NCI-H2029 (cell line): ENCODE data around the gene RHOC.
A peak's percentile ranks its signal among the peaks of the same experiment; 100 is the strongest.

ENCODE experiments used
- DNase-seq: peaks from one replicate; lab custom pipeline; 2025; lab: John Stamatoyannopoulos, UW

The RHOC gene

GRCh38 chr1:112717263-112717873 lies 10.4 kb upstream of the RHOC start:
- DNase-seq: no peak

- peak; percentile 71 for DNase-seq
Measured at GRCh38 chr1:112716133-112716720, 9.3 kb upstream of the RHOC start.

- peak; percentile 77 for DNase-seq
Measured at GRCh38 chr1:112715264-112716053, 8.5 kb upstream of the RHOC start, which contains the start of gene PPM1J. Gene PPM1J, minus strand, starts transcription at chr1:112715332. Its CDS starts 31 bp downstream, at chr1:112715301.

- DNase-seq: no peak
Measured at GRCh38 chr1:112714313-112715263, 7.7 kb upstream of the RHOC start.

- DNase-seq: no peak
Measured at GRCh38 chr1:112713466-112714312, 6.8 kb upstream of the RHOC start.

- DNase-seq: no peak
Measured at GRCh38 chr1:112712701-112713128, 5.8 kb upstream of the RHOC start.

- DNase-seq: no peak
Measured at GRCh38 chr1:112712191-112712590, 5.3 kb upstream of the RHOC start.

- no peak for DNase-seq
Measured at GRCh38 chr1:112711670-112712069, 4.7 kb upstream of the RHOC start.

- DNase-seq: no peak
Measured at GRCh38 chr1:112711041-112711440, 4.1 kb upstream of the RHOC start.

GRCh38 chr1:112710586-112710985 lies 3.7 kb upstream of the RHOC start:
- DNase-seq: no peak

GRCh38 chr1:112710159-112710558 lies 3.2 kb upstream of the RHOC start:
- no peak for DNase-seq

GRCh38 chr1:112708489-112708888 lies 1.6 kb upstream of the RHOC start:
- no peak for DNase-seq

- no peak for DNase-seq
Measured at GRCh38 chr1:112708002-112708448, 1.1 kb upstream of the RHOC start.

GRCh38 chr1:112707221-112708001 lies 484 bp upstream of the RHOC start:
- peak; percentile 77 for DNase-seq

- peak; percentile 63 for DNase-seq
Measured at GRCh38 chr1:112704934-112705627, 1.8 kb downstream of the RHOC start.

- no peak for DNase-seq
Measured at GRCh38 chr1:112704391-112704933, 2.5 kb downstream of the RHOC start.

GRCh38 chr1:112703706-112704105 lies 3.2 kb downstream of the RHOC start:
- no peak for DNase-seq

GRCh38 chr1:112702420-112703261 lies 4.3 kb downstream of the RHOC start:
- DNase-seq: no peak
